Measurements from ENCODE around the gene SHISA8. TPM values are rescaled to one million over a fixed set of nuclear protein-coding genes. Genes with fewer than 3 reads are reported as not detected.

SHISA8 gene
- total RNA-seq, 1 donor from 2014 or later: not detected

Other genes starting within 250 kb of the SHISA8 start
- 35.9 TPM for gene SNU13, start 226.2 kb downstream of the SHISA8 start, total RNA-seq (ENCODE audit: insufficient read depth, low replicate concordance)
- 7.5 TPM for gene MEI1, start 215.6 kb downstream of the SHISA8 start, total RNA-seq (ENCODE audit: insufficient read depth, low replicate concordance)
- 7.5 TPM for gene CCDC134, start 114.4 kb downstream of the SHISA8 start, total RNA-seq (ENCODE audit: insufficient read depth, low replicate concordance)
- 26.0 TPM for gene SREBF2, start 82.0 kb downstream of the SHISA8 start, total RNA-seq (ENCODE audit: insufficient read depth, low replicate concordance)
- gene TNFRSF13C, start 11.7 kb upstream of the SHISA8 start, total RNA-seq (ENCODE audit: insufficient read depth, low replicate concordance): 0.48 TPM
- gene CENPM, start 32.1 kb upstream of the SHISA8 start, total RNA-seq (ENCODE audit: insufficient read depth, low replicate concordance): not detected
- 0.48 TPM for gene SEPTIN3, start 54.4 kb upstream of the SHISA8 start, total RNA-seq (ENCODE audit: insufficient read depth, low replicate concordance)
- 6.0 TPM for gene WBP2NL, start 83.7 kb upstream of the SHISA8 start, total RNA-seq (ENCODE audit: insufficient read depth, low replicate concordance)
- gene NAGA, start 155.7 kb upstream of the SHISA8 start, total RNA-seq (ENCODE audit: insufficient read depth, low replicate concordance): 34.9 TPM
- gene PHETA2, start 159.2 kb upstream of the SHISA8 start, total RNA-seq (ENCODE audit: insufficient read depth, low replicate concordance): 15.4 TPM
- 0.96 TPM for gene SMDT1, start 164.6 kb upstream of the SHISA8 start, total RNA-seq (ENCODE audit: insufficient read depth, low replicate concordance)
- gene NDUFA6, start 175.7 kb upstream of the SHISA8 start, total RNA-seq (ENCODE audit: insufficient read depth, low replicate concordance): 34.2 TPM
- 1.2 TPM for gene CYP2D6, start 215.7 kb upstream of the SHISA8 start, total RNA-seq (ENCODE audit: insufficient read depth, low replicate concordance)

Measured in umbilical cord (tissue), 1 donor.